Activated CD8-positive, alpha-beta T cell treated with anti-CD3 and anti-CD28 coated beads, Interleukin-2, amount 10 ng/mL, durations not matched to agents 7 days and 5 days (primary cell): ENCODE data around the gene OPRM1. TPM values are rescaled to one million over a fixed set of nuclear protein-coding genes. Genes with fewer than 3 reads are reported as not detected.
A peak's percentile ranks its signal among the peaks of the same experiment; 100 is the strongest.

Experiments used
- ATAC-seq: fragments of 150-1000 bp; cut with Tn5 transposase; one replicate; pipeline ENCODE4 v1.10.0; 2021; ENCODE audit warnings: moderate library complexity
- CTCF ChIA-PET: fragments of 350-600 bp; sonication (Branson Sonifier 250); formaldehyde crosslinking; loops from one replicate; lab custom pipeline; 2021; ENCODE audit warnings: antibody characterized with exemption; lab: Charles Lee
- POLR2A ChIA-PET: fragments of 350-600 bp; sonication (Branson Sonifier 250); formaldehyde crosslinking; loops from one replicate; lab custom pipeline; 2021; ENCODE audit warnings: antibody characterized with exemption; lab: Charles Lee
- DNase-seq: peaks from one replicate; pipeline ENCODE4 v3.0.0-alpha.2; 2020
- H3K27ac Mint-ChIP-seq: one replicate; pipeline ENCODE4 v1.8.0; 2021; ENCODE audit warnings: mild to moderate bottlenecking, mixed read lengths
- H3K27me3 Mint-ChIP-seq: one replicate; pipeline ENCODE4 v1.8.0; 2021; ENCODE audit warnings: low read depth, mixed read lengths
- H3K36me3 Mint-ChIP-seq: one replicate; pipeline ENCODE4 v1.8.0; 2021; ENCODE audit warnings: low read depth, mixed read lengths
- H3K4me1 Mint-ChIP-seq: one replicate; pipeline ENCODE4 v1.8.0; 2021; ENCODE audit warnings: low read depth, mixed read lengths
- H3K4me3 Mint-ChIP-seq: one replicate; pipeline ENCODE4 v1.8.0; 2021; ENCODE audit warnings: mild to moderate bottlenecking, mixed read lengths
- H3K9me3 Mint-ChIP-seq: one replicate; pipeline ENCODE4 v1.8.0; 2022; ENCODE audit warnings: mixed read lengths; ENCODE audit not compliant: insufficient read depth
- total RNA-seq, 2 experiments: library from RNA; stranded (reverse); gene quantifications; one replicate each; pipeline ENCODE4 v1.2.3, GENCODE V29; 2021

OPRM1 gene
- total RNA-seq, 2 experiments from 2014 or later, result not detected

DNA sequence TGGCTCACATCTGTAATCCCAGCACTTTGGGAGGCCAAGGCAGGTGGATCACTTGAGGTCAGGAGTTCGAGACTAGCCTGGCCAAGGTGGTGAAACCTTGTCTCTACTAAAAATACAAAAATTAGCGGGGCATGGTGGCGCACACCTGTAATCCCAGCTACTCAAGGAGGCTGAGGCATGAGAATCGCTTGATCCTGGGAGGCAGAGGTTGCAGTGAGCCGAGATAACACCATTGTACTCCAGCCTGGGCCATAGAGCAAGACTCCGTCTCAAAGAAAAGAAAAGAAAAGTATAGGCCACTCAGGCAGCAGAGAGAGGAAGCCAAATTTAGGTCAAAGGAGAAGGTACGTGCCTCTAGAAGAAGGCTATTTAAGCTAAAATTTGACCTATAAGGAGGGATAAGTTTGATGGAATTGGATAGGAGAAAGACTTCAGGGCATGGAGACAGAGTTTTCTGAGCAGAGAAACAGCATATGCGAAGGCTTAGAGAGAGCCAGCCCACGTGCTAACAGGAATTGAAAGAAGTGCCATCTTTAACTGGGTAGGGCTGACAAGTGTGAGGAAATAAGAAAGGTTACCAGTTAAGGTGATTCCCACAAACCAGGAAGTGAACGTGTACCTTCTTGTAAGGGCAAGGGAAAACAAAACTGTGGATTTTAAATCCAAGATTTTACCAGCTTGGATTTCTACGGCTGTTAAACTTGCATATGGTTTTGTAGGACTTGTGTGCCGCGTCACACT is 203.7 kb downstream of the OPRM1 start:
- H3K4me3 Mint-ChIP-seq, result no peak overlapping the region
- no peaks in the 10 kb centered on the region for H3K9me3 Mint-ChIP-seq
- H3K36me3 Mint-ChIP-seq, result peaks cover 50% of the 10 kb centered on the region
- ChIA-PET CTCF (interaction anchor here (0.9 to 5.8 kb wide), 6 partner anchors 10 to 128 kb away, joined by 3 to 28 read pairs (median 9); no protein-coding TSS in a partner anchor), POLR2A (interaction anchor here (1.0 kb wide), 1 partner anchor 11 kb away, joined by 3 read pairs; no protein-coding TSS in a partner anchor)
- no peak for ATAC-seq
- H3K27ac Mint-ChIP-seq, result peak overlapping the region; percentile 84
- H3K27me3 Mint-ChIP-seq, result no peaks in the 10 kb centered on the region
- peaks cover 68% of the 10 kb centered on the region for H3K4me1 Mint-ChIP-seq
- no peak for DNase-seq

DNA sequence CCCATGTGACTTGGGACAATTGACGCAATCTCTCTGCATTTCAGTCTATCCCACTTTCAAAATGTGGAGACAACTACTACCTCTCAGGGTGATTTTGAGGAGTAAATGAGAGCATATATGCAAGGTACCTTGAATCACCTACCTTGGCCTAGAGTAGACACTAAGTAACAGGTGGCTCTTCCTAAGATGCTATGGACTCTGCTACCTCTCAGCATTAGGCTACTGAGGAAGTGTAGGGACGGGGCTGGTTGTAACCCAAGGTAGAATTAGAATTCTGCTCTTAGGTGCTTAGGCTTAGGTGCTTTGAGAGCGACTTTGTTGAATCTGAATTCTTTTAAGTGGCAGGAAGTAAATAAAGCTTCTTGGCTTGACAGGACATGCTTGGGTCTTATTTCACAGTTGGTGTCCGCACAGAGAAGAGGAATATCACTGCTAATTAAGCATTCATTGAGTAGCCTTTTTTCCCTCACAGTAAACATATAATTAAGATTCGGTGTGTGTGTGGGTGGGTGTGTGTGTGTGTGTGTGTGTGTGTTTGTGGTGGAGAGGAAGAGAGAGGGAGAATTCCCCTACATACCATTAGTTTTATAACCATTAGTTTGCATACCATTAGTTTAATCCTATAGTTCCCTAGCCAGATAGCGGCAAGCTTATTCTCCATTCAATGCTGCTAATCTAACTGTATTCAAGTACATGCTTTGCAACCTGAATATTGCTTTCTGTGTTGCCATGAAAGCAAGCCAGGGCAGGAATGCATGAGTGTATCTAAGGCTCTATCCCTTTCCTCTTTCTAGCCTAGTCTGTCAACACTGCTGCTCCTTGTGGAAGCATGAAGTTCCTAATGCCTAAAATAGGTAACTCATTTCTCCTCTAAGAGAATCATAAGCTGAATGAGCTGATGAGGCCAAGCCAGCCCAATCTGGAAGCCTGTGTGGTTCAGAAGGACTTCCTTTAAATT is 205.0 kb downstream of the OPRM1 start:
- H3K27ac Mint-ChIP-seq, result peak overlapping the region; percentile 84
- no peaks in the 10 kb centered on the region for H3K9me3 Mint-ChIP-seq
- peaks cover 76% of the 10 kb centered on the region for H3K4me1 Mint-ChIP-seq
- no peaks in the 10 kb centered on the region for H3K27me3 Mint-ChIP-seq
- ChIA-PET CTCF (interaction anchor here (1.2 to 5.8 kb wide), 5 partner anchors 8 to 86 kb away, joined by 4 to 28 read pairs (median 11); no protein-coding TSS in a partner anchor), POLR2A (interaction anchor here (1.2 to 1.9 kb wide), 3 partner anchors 9 to 14 kb away, joined by 3 to 10 read pairs (median 3); no protein-coding TSS in a partner anchor)
- ATAC-seq (peak; percentile 3), DNase-seq (no peak)
- H3K4me3 Mint-ChIP-seq, result peak overlapping the region; percentile 85
- H3K36me3 Mint-ChIP-seq, result peaks cover 50% of the 10 kb centered on the region

DNA sequence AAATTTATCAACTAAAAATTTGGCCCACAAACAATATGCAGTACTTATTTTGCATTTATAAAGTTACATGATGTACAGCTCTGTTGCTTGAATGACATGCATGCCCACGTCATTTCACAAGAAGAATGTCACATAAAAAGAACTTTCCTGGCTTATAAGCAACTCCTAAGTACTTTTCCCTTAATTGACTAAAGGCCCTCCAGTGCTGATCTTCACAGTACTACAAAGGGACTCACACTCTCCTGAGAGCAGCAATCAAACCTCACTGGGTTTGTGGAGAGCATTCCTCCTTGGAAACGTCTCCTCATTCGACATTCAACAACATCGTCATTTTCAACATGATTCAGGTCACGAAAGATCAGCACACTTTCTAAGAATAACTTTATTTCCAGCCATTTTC is 206.5 kb downstream of the OPRM1 start:
- Mint-ChIP-seq H3K27me3 (no peaks in the 10 kb centered on the region), H3K36me3 (peaks cover 46% of the 10 kb centered on the region), H3K9me3 (no peaks in the 10 kb centered on the region), H3K27ac (peak overlapping the region; percentile 90), H3K4me1 (peaks cover 75% of the 10 kb centered on the region), H3K4me3 (peak overlapping the region; percentile 85)
- no peak for ATAC-seq
- no peak for DNase-seq
- CTCF ChIA-PET, result interaction anchor here (1.2 to 5.8 kb wide), 4 partner anchors 9 to 31 kb away, joined by 4 to 28 read pairs (median 14); no protein-coding TSS in a partner anchor
- POLR2A ChIA-PET, result interaction anchor here (1.9 kb wide), 1 partner anchor 13 kb away, joined by 10 read pairs; no protein-coding TSS in a partner anchor

DNA sequence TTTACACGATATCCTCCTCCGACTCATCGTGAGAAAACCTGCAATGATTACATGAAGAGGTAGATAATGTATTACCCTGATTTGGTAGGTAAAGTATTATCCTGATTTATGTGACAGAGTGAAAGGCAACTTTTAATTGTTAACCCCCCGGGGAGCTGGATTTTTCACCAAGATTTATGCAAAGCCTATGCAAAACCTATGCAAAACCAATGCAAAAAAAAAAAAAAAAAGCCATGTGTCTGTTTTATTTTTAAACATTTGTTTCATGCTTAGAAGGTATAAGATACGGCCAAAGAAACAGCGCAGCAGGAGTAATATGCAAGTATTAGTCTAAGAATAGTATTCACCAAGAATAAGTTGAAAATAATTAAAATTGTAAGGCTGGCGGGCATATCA is 207.7 kb downstream of the OPRM1 start:
- H3K27me3 Mint-ChIP-seq, result no peaks in the 10 kb centered on the region
- H3K4me3 Mint-ChIP-seq, result peak overlapping the region; percentile 85
- H3K9me3 Mint-ChIP-seq, result no peaks in the 10 kb centered on the region
- ChIA-PET POLR2A (interaction anchor here (0.6 to 2.3 kb wide), 4 partner anchors 8 to 30 kb away, joined by 3 to 25 read pairs (median 4); no protein-coding TSS in a partner anchor), CTCF (interaction anchor here (1.3 to 4.4 kb wide), 10 partner anchors 9 to 124 kb away, joined by 4 to 59 read pairs (median 7); no protein-coding TSS in a partner anchor)
- DNase-seq, result no peak
- no peak for ATAC-seq
- H3K4me1 Mint-ChIP-seq, result peaks cover 79% of the 10 kb centered on the region
- H3K36me3 Mint-ChIP-seq, result peaks cover 39% of the 10 kb centered on the region
- H3K27ac Mint-ChIP-seq, result peak overlapping the region; percentile 90

DNA sequence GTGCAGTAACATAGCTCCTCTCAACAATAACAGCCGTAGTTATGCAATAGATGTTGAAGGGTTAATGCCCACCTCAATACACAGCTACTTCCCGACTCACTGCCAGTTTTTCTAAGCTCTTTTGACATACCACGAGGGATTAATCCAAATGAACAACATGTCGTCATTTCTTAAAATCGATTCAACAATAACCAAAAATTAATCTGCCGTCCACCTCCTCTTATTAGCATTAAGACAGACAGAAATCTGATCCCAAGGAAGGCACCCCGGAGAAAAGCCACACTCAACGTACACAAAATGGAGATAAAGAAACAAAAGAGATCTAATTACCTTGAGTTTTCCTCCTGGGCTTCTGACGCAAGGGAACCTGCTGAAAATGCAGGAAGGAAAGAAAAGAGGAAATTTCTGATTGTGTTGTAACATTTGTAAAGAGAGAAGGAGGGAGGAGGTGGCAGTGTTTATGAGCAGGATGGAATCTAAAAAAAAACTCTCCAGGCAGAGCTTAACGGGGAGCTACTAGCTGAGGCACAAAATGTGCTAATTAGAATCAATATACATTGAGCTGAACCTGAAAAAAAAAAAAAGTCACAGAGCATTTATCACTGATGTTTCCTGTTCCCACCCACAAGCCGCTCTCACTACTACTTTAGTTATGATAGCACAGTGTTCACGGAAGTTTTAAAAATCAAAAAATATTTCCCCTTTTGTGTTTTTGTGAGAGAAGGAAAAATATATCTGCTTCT is 208.2 kb downstream of the OPRM1 start:
- CTCF ChIA-PET, result interaction anchor here (1.0 to 4.4 kb wide), 12 partner anchors 9 to 123 kb away, joined by 4 to 59 read pairs (median 6); no protein-coding TSS in a partner anchor
- Mint-ChIP-seq H3K9me3 (no peaks in the 10 kb centered on the region), H3K27ac (peak overlapping the region; percentile 90), H3K4me1 (peaks cover 82% of the 10 kb centered on the region), H3K27me3 (no peaks in the 10 kb centered on the region), H3K4me3 (peak overlapping the region; percentile 85), H3K36me3 (peaks cover 35% of the 10 kb centered on the region)
- ATAC-seq (peak; percentile 62), DNase-seq (peak; percentile 62)
- POLR2A ChIA-PET, result interaction anchor here (0.6 to 2.3 kb wide), 7 partner anchors 8 to 1292 kb away, joined by 3 to 25 read pairs (median 3); no protein-coding TSS in a partner anchor

DNA sequence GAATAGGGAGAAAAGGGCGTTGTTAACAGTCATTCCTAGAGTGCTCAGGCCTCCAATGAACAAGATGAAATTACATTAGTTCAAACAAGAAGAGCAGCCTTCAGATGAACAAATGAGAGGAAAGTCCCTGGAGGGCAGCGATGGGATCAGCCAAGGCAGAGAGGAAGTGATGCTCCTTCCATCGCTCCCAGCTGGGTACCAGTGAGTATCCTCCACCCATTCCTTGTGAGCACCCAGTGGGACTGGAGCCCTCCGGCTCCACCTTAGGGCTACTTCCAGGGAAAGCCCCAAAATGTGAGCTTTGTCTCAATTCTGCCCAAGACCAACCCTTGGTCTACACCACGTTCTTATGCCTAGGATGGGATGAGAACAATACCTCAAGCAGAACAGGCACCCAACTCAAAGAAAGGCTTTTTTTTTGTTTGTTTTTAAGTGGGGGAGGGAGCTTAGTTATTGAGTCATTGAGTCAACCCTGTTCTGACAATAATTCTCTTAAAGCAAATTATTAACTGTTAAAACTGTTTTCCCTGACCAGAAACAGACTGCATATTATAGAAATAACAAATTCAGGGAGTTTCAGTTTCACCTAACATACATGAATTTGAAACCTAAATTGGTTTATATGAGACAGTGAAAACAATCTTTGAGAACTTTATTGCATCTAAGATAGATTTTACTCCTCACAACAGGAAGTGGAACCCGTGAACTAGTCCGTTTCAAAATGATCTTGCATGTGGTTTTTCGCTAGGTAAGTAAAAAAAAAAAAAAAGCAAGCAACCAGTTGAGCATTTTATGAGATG is 210.7 kb downstream of the OPRM1 start:
- DNase-seq (peak; percentile 57), ATAC-seq (peak; percentile 50)
- Mint-ChIP-seq H3K27ac (peak overlapping the region; percentile 94), H3K36me3 (peaks cover 19% of the 10 kb centered on the region), H3K9me3 (peaks cover 7% of the 10 kb centered on the region), H3K4me3 (peak overlapping the region; percentile 62), H3K27me3 (no peaks in the 10 kb centered on the region), H3K4me1 (peaks cover 69% of the 10 kb centered on the region)
- ChIA-PET CTCF (interaction anchor here (0.7 to 4.4 kb wide), 7 partner anchors 9 to 426 kb away, joined by 3 to 59 read pairs (median 8); no protein-coding TSS in a partner anchor), POLR2A (interaction anchor here (1.0 to 1.9 kb wide), 7 partner anchors 8 to 30 kb away, joined by 3 to 8 read pairs (median 4); no protein-coding TSS in a partner anchor)

DNA sequence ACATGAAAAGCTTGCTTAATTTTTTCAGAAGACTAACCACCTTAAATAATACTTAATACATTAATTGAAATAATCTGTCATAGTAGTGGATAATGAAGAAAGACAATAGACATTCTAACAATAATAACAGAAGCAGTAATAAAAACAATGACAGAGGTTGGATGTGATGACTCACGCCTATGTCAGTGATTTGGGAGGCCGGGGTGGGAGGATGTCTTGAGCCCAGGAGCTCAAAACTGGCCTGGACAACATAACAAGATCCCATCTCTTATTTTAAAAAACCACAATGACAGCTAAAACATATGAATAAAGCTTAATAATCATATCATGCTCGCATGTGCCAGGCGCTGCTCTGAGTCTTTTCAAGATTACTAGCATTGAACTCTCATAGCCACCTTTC is 212.1 kb downstream of the OPRM1 start:
- no peak for DNase-seq
- ATAC-seq, result no peak
- Mint-ChIP-seq H3K4me1 (peaks cover 55% of the 10 kb centered on the region), H3K27ac (no peak overlapping the region), H3K4me3 (no peak overlapping the region), H3K9me3 (peaks cover 16% of the 10 kb centered on the region), H3K36me3 (peaks cover 22% of the 10 kb centered on the region), H3K27me3 (no peaks in the 10 kb centered on the region)
- ChIA-PET CTCF (interaction anchor here (0.9 to 3.4 kb wide), 6 partner anchors 11 to 94 kb away, joined by 3 to 28 read pairs (median 6); no protein-coding TSS in a partner anchor), POLR2A (interaction anchor here (1.2 to 1.6 kb wide), 2 partner anchors 10 to 19 kb away, joined by 5 read pairs; no protein-coding TSS in a partner anchor)

DNA sequence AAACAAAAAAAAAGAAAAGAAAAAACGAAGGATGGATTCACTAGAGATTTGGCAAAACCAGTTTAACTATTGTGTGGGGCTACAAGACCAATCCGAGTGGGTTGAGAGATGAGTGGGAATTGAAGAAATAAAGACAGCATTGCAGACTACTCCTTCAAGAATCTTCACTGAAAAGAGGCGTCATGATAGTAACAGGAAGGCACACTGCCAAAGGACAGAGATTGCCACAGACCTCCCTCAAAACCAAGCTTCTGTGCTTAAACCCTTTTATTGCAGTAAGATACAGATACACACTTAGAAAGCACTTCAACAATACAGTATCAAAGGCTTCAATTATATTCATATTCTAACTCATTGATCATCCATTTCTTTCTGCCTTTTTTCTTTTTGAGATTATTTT is 213.6 kb downstream of the OPRM1 start:
- no peak for ATAC-seq
- peaks cover 22% of the 10 kb centered on the region for H3K9me3 Mint-ChIP-seq
- H3K36me3 Mint-ChIP-seq, result peaks cover 24% of the 10 kb centered on the region
- POLR2A ChIA-PET, result interaction anchor here (1.4 kb wide), 1 partner anchor 21 kb away, joined by 3 read pairs; no protein-coding TSS in a partner anchor
- no peaks in the 10 kb centered on the region for H3K27me3 Mint-ChIP-seq
- peak overlapping the region; percentile 48 for H3K27ac Mint-ChIP-seq
- CTCF ChIA-PET, result interaction anchor here (0.7 to 3.4 kb wide), 6 partner anchors 12 to 95 kb away, joined by 3 to 28 read pairs (median 5); no protein-coding TSS in a partner anchor
- peaks cover 62% of the 10 kb centered on the region for H3K4me1 Mint-ChIP-seq
- DNase-seq, result no peak
- no peak overlapping the region for H3K4me3 Mint-ChIP-seq

DNA sequence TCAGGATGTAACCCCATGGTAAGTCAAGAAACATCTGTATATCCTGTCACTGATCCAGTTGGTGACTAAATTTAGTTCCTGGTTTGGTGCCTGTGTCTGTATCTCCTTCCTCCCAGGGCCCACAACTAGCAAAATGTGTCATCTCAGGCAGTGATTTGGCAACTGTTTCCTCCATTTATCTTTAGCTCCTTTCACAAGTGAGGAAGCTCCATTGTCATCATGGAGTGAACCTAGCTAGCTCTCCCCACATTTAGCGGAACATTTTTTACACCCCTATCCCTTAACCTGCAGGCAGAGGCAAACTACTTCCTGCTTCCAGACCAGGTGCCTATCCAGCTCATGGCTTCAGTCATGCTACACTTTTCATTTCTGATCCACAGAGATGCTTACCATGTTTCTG is 218.0 kb downstream of the OPRM1 start:
- CTCF ChIA-PET, result interaction anchor here (1.4 to 3.1 kb wide), 4 partner anchors 9 to 19 kb away, joined by 3 to 30 read pairs (median 7); no protein-coding TSS in a partner anchor
- Mint-ChIP-seq H3K27me3 (no peaks in the 10 kb centered on the region), H3K4me3 (no peak overlapping the region), H3K9me3 (peaks cover 22% of the 10 kb centered on the region), H3K4me1 (peaks cover 35% of the 10 kb centered on the region), H3K36me3 (peaks cover 26% of the 10 kb centered on the region), H3K27ac (no peak overlapping the region)
- ATAC-seq (no peak), DNase-seq (no peak)
- POLR2A ChIA-PET, result interaction anchor here (0.9 to 1.6 kb wide), 2 partner anchors 8 to 10 kb away, joined by 3 to 8 read pairs; no protein-coding TSS in a partner anchor
